BJ (cell line): ENCODE data around the gene ZFYVE21. TPM values are rescaled to one million over a fixed set of nuclear protein-coding genes. Genes with fewer than 3 reads are reported as not detected.

Experiments
- CTCF ChIA-PET: fragments of 350-600 bp; formaldehyde crosslinking; extraction: SDS; loops from one replicate; lab custom pipeline; 2021; ENCODE audit warnings: antibody characterized with exemption, inconsistent platforms; lab: Yijun Ruan, JAX
- POLR2A ChIA-PET: fragments of 300-600 bp; sonication (Branson Sonifier 250); formaldehyde crosslinking; extraction: SDS; loops from one replicate; lab custom pipeline; 2021; ENCODE audit warnings: antibody characterized with exemption; lab: Charles Lee
- DNase-seq: peaks from one replicate; pipeline ENCODE4 v3.0.0-alpha.2; 2011; ENCODE audit warnings: low read depth
- H3K27me3 ChIP-seq: 2 replicates; pipeline ENCODE4 v1.6.0; 2011; ENCODE audit warnings: low read length; ENCODE audit not compliant: control insufficient read depth, insufficient read depth
- H3K36me3 ChIP-seq: 2 replicates; pipeline ENCODE4 v1.5.1; 2011; ENCODE audit warnings: low read length; ENCODE audit not compliant: control insufficient read depth, insufficient read depth
- H3K4me3 ChIP-seq: 2 replicates; pipeline ENCODE4 v1.5.1; 2011; ENCODE audit warnings: low read depth, mild to moderate bottlenecking, control low read depth, low read length
- polyA plus RNA-seq: library from polyadenylated mRNA; depleted of rRNA; stranded (reverse); fragments of >200 nt; gene quantifications from 2 replicates; pipeline ENCODE4 v1.2.3, GENCODE V29; 2011
- TF ChIP-seq, protein P1 (sequence below): IDR thresholded peaks from 2 replicates; pipeline ENCODE4 v1.5.1; 2011; ENCODE audit warnings: low read depth, mild to moderate bottlenecking, control low read depth, inconsistent platforms, low read length, moderate library complexity; ENCODE audit not compliant: insufficient read depth

Gene ZFYVE21
- polyA plus RNA-seq, 1 experiment: 84.0 TPM

DNA sequence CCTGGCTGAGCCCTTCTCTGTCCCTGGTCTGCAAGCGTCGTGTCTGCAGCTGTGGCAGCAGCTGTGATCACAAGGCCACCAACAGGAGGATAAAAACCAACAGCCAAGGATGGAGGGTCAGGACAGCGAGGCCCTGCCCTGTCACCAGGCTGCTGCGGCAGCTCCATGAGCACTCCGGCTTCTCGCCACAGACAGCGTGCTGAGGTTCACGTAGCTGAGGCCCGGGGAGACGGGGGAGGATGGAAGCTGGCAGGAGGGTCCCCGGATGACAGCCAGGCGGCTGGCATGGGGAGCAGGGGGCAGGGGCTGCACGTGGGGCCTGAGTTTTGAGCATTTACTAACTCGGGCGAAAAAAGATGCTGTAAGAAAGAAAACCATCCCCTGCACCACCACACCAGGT, 5.8 kb upstream of the ZFYVE21 start:
- Histone ChIP-seq H3K4me3 (no peak overlapping the region), H3K36me3 (peaks cover 13% of the 10 kb centered on the region), H3K27me3 (no peaks in the 10 kb centered on the region)
- no peak for DNase-seq
- ChIA-PET CTCF (interaction anchor here (1.3 kb wide), 1 partner anchor 22 kb away, joined by 3 read pairs; no protein-coding TSS in a partner anchor), POLR2A (no interaction called here)
- TF ChIP-seq, protein P1, sequence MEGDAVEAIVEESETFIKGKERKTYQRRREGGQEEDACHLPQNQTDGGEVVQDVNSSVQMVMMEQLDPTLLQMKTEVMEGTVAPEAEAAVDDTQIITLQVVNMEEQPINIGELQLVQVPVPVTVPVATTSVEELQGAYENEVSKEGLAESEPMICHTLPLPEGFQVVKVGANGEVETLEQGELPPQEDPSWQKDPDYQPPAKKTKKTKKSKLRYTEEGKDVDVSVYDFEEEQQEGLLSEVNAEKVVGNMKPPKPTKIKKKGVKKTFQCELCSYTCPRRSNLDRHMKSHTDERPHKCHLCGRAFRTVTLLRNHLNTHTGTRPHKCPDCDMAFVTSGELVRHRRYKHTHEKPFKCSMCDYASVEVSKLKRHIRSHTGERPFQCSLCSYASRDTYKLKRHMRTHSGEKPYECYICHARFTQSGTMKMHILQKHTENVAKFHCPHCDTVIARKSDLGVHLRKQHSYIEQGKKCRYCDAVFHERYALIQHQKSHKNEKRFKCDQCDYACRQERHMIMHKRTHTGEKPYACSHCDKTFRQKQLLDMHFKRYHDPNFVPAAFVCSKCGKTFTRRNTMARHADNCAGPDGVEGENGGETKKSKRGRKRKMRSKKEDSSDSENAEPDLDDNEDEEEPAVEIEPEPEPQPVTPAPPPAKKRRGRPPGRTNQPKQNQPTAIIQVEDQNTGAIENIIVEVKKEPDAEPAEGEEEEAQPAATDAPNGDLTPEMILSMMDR: no peak

DNA sequence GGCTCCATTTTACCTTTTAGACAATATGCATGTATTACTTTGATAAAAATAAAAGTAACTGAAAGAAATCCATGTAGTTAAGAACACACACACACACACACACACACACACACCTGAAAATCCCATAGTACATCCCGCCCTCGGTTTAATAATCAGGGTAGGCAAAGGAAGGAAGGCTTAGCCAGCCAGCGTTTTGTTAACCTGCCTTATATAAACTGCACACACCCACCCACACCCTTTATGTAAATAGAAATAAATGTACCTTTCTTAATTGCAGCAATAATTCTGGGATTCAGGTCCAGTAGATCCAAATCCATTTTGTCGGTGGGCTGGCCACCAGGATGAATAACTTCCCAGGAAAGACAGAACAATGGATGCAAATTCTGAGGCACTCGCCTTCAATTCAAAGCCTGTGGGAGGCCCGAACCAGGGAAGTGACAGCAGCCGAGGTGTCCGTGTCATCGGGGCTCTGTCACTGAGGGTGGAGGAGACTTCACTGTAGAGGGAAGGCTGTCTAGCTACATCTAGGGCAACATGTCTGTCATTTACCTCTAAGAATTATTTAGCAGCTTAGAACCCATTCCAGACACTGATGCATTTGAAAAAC, 4.7 kb upstream of the ZFYVE21 start:
- Histone ChIP-seq H3K36me3 (peaks cover 11% of the 10 kb centered on the region), H3K27me3 (no peaks in the 10 kb centered on the region), H3K4me3 (no peak overlapping the region)
- DNase-seq: no peak
- POLR2A ChIA-PET: no interaction called here
- TF ChIP-seq, protein P1: no peak
- CTCF ChIA-PET: interaction anchor here (1.3 kb wide), 1 partner anchor 23 kb away, joined by 3 read pairs; no protein-coding TSS in a partner anchor

DNA sequence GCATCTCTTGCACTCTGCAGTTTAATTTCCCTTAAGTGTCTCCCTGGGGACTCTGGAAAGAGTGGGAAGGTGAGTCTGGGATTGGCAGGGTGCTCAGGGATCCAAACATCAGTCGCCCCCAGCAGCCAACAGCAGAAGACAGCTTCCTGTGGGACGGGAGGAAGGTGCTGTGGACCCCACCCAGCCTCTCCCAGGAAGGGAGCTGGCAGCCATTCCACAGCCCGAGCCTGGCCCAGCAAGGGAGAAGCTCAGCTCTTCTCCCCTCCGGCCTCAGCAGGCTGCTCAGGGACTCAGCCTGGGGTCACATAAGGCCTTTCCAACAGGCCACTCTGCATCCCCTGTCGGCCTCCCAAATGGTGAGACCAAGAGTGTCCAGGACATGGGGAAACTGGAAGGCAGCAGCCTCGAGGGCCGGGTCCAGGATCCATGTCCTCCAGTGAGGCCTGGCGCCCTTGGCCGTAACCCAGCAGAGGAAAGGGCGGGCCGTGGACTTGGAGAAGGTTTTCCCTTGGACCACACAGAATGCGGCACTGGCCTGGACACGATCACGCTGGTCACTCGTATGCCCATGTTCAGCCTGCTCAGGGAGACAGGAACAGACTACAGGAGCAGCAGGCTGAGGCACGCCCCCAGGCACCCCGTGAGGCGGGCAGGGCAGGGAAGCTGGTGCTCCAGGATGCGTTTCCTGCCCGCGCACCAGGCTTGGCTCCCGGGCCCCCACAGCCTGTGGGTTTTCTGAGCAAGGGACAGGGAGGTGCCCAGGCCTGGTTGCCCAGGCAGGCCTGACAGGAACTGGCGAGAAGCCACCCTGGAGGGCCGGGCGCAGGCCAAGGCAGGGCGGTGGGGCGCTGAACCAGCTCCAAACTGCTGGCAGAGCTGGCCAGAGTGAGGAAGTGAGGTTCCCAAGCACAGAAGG, 3.8 kb upstream of the ZFYVE21 start:
- Histone ChIP-seq H3K27me3 (no peaks in the 10 kb centered on the region), H3K4me3 (no peak overlapping the region), H3K36me3 (peaks cover 10% of the 10 kb centered on the region; the same call in 1 of the 2 replicates)
- CTCF ChIA-PET: no interaction called here
- no peak for DNase-seq
- POLR2A ChIA-PET: no interaction called here
- TF ChIP-seq, protein P1: no peak

DNA sequence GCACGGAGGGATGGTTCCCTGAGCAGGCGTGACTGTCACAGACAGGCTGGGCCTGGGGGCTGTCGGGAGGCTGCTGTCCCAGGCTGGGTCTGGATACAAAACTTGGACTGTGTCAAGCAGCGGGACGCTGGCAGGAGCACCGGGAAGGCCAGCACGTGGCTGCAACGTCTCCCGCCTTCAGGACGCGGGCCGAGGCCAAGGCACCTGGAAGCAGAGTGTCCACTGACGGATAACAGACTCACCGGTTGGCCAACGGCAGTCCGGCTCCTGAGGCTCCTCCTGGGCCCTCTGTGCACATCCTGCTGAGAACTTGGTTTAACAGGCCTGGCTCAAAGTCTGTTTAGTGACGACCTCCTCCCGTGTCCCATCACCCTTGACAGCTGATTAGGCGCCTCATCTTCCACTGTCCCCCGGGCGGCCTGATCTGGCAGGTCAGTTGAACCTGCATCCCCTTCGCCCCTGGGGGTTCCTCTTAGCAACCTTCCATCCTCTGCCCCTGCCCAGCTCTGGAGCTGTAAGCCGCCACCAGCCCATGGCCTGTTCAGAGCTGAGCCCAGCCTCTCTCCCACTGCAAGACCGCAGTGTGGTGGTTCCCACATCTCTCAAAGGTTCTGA, 2.9 kb upstream of the ZFYVE21 start:
- TF ChIP-seq, protein P1: no peak
- Histone ChIP-seq H3K4me3 (no peak overlapping the region), H3K36me3 (peaks cover 5% of the 10 kb centered on the region; the same call in 1 of the 2 replicates), H3K27me3 (no peaks in the 10 kb centered on the region)
- POLR2A ChIA-PET: no interaction called here
- CTCF ChIA-PET: no interaction called here
- no peak for DNase-seq
